ENCODE results near the gene SNAP47.

Gene SNAP47

GRCh38 chr1:227712648-227713047 lies 22.6 kb upstream of the SNAP47 start:
- no peak overlapping the region for H3K4me3 ChIP-seq (ENCODE audit: low read length)
- TF ChIP-seq, protein P1, sequence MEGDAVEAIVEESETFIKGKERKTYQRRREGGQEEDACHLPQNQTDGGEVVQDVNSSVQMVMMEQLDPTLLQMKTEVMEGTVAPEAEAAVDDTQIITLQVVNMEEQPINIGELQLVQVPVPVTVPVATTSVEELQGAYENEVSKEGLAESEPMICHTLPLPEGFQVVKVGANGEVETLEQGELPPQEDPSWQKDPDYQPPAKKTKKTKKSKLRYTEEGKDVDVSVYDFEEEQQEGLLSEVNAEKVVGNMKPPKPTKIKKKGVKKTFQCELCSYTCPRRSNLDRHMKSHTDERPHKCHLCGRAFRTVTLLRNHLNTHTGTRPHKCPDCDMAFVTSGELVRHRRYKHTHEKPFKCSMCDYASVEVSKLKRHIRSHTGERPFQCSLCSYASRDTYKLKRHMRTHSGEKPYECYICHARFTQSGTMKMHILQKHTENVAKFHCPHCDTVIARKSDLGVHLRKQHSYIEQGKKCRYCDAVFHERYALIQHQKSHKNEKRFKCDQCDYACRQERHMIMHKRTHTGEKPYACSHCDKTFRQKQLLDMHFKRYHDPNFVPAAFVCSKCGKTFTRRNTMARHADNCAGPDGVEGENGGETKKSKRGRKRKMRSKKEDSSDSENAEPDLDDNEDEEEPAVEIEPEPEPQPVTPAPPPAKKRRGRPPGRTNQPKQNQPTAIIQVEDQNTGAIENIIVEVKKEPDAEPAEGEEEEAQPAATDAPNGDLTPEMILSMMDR (conservative IDR thresholded peaks at IDR 0.05; ENCODE audit: low read depth, low read length): no peak
- no peak for DNase-seq (ENCODE audit: low read depth)

DNA sequence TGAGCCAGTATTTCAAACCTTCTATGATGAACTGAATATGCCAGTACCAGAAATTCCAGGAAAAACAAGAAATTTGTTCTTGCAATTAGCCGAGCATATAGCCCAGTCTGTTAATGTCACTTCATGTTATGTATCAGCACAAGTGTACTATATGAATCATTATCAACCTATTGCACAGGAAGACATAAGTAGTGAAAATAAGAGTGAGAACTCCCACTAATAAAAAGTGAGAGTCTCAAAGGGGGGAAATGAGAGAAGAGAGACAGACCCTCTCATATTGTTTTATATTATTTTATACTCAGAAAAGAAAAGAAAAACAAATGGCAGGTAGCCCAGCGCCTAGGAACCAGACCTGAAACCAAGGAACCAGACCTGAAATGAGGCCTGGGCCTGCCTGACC lies 16.3 kb upstream of the SNAP47 start:
- no peak for DNase-seq (ENCODE audit: low read depth)

GRCh38 chr1:227723474-227723873 lies 11.8 kb upstream of the SNAP47 start:
- H3K4me3 ChIP-seq (ENCODE audit: low read length): no peak overlapping the region
- TF ChIP-seq, protein P1 (conservative IDR thresholded peaks at IDR 0.05; ENCODE audit: low read depth, low read length): no peak
- DNase-seq (ENCODE audit: low read depth): no peak

More for the DNA sequence above, 16.3 kb upstream of the SNAP47 start:
- H3K4me3 ChIP-seq (ENCODE audit: low read length): no peak overlapping the region
- TF ChIP-seq, protein P1 (conservative IDR thresholded peaks at IDR 0.05; ENCODE audit: low read depth, low read length): no peak

GRCh38 chr1:227725046-227725445 lies 10.2 kb upstream of the SNAP47 start:
- DNase-seq (ENCODE audit: low read depth): no peak
- TF ChIP-seq, protein P1 (conservative IDR thresholded peaks at IDR 0.05; ENCODE audit: low read depth, low read length): no peak
- no peak overlapping the region for H3K4me3 ChIP-seq (ENCODE audit: low read length)

- TF ChIP-seq, protein P1 (conservative IDR thresholded peaks at IDR 0.05; ENCODE audit: low read depth, low read length): no peak
- no peak overlapping the region for H3K4me3 ChIP-seq (ENCODE audit: low read length)
- no peak for DNase-seq (ENCODE audit: low read depth)
These were observed 8.9 kb upstream of the SNAP47 start for GRCh38 chr1:227726318-227726717.

DNA sequence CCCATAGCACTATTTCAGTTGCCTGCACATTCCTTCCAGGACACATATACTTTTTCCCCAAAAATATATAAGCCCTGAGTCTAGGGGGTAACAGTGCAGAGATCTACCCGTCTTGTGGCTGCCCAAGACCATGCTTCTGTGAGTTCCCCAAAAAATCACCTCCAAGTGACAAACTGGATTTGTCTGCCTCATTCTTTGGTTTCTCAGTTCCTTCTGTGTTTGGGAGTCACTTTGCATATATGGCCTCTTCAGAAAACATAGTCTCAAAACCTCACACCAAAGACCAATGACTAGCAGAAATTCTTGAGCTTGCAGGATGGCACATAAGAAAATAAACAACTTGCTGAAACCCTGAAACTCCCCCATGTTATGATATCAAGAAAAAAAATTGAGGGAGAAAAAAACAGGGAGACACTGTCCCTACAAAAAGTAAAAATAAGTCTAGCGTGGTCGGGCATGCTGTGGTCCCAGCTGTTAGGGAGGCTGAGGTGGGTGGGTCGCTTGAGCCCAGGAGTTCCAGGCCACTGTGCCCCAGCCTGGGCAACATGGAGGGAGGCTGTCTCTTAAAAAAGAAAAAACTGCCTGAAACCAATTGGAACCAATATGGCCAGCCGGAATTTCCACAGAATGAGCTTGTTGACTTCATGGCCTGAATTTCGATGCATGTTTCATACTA lies 8.2 kb upstream of the SNAP47 start:
- no peak for DNase-seq (ENCODE audit: low read depth)
- TF ChIP-seq, protein P1 (conservative IDR thresholded peaks at IDR 0.05; ENCODE audit: low read depth, low read length): no peak
- no peak overlapping the region for H3K4me3 ChIP-seq (ENCODE audit: low read length)
